Glomerular endothelial cell (primary cell): Measurements from ENCODE around the gene PAPOLA. TPM values are rescaled to one million over a fixed set of nuclear protein-coding genes. Genes with fewer than 3 reads are reported as not detected.
"Not testable (repeated sequence)": the region's sequence is repeated elsewhere in the genome, so short reads cannot be mapped to it uniquely, and the experiment has no call there.

Source experiments
- DNase-seq: peaks from one replicate; pipeline ENCODE4 v3.0.0-alpha.2; 2011; ENCODE audit warnings: low read depth, low spot score; ENCODE audit errors: extremely low read depth
- total RNA-seq: library from RNA; depleted of rRNA; stranded (reverse); fragments of >200 nt; gene quantifications from 2 replicates; pipeline ENCODE4 v1.2.3, GENCODE V29; 2015

Gene PAPOLA
- total RNA-seq, 1 donor from 2014 or later, result 127 TPM

DNA sequence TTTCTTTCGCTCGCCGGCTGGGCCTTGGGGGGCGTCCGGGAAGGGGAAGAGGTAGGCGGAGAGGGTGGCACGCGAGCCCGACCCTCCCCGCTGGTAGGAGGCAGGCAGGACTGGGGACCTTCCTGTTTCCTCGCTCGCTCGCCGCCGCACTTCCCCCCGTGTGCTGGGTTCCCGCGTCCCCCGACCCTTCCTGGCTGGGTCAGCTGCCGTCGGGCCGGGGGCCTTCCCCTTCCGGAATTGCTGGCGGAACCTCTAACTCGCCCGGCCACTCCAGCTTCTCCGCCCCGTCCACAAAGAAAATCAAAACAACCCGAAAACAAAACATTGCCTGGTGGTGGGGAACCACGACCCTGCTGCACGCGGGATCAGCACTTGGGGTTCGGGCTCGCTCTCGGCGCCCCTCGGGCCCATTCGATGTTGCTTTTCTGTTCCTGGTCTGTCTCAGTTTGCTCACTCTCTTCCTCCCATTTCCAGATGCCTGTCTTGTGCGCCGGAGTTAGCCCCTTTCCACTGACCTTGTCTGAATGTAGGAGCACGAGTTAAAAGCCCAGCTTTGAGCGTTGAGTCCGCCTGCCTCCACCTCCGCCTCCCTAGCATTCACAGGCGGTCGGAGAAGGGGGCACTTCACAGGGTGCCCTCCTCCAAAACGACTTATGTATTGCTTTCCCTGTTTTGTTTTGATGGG lies 581 bp downstream of the PAPOLA start:
- no peak for DNase-seq

DNA sequence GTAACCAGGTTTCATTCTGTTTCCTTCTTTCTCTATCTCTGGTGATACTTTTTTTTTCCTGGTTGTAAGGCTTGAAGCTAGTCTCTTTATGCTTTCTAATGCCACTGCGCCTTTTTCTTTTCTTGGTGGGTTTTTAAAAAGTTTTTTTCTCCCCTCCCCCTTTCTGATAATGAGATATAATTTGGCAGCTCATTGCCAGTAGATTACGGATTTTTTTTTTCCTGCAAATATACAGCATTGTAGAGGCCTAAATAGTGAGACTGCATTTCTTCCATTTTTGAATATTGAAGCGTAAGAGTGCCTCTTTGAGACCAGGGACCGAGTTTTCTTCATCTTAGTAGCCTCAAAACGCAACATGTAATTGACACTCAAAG lies 1.1 kb downstream of the PAPOLA start:
- DNase-seq, result no peak

DNA sequence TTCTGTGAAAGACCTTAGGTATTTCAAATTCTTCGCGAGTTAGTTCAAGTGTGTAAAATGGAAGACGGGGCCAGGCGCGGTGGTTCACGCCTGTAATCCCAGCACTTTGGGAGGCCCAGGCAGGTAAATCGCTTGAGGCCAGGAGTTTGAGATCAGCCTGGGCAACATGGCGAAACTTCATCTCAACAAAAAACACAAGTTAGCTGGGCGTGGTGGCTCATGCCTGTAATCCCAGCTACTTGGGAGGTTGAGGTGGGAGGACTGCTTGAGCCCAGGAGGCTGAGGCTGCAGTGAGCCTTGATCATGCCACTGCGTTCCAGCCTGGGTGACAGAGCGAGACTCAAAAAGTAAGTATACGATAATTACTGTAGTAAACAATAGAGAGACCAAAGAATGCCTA lies 2.2 kb downstream of the PAPOLA start:
- DNase-seq, result not testable (repeated sequence)

DNA sequence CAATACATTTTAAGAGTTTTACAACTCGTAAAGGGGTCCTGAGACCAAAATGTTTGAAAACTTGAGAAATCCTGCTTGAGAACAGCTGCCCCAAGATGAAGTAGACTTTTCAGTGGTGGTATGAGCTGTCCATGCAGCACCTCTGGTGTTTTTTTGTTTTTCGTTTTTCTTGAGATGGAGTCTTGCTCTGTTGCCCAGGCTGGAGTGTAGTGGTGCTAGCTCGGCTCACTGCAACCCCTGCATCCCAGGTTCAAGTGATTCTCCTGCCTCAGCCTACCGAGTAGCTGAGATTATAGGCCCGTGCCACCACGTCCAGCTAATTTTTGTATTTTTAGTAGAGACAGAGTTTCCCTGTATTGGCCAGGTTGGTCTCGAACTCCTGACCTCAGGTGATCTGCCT lies 5.5 kb downstream of the PAPOLA start:
- no peak for DNase-seq

DNA sequence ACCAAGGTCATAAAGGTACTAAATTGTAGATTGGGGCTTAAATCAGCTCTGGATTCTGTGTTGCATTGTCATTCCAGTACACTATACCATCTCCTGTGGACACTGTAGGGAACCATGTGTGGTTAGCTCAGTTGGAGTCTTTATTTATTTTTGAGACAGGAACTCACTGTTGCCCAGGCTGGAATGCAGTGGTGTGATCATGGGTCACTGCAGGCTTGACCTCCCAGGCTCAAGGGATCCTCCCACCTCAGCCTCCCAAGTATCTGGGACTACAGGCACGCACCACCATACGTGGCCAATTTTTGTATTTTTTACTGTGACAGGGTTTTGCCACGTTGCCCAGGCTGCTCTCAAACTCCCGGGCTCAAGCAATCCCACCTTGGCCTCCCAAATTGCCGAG lies 6.7 kb downstream of the PAPOLA start:
- DNase-seq, result no peak

DNA sequence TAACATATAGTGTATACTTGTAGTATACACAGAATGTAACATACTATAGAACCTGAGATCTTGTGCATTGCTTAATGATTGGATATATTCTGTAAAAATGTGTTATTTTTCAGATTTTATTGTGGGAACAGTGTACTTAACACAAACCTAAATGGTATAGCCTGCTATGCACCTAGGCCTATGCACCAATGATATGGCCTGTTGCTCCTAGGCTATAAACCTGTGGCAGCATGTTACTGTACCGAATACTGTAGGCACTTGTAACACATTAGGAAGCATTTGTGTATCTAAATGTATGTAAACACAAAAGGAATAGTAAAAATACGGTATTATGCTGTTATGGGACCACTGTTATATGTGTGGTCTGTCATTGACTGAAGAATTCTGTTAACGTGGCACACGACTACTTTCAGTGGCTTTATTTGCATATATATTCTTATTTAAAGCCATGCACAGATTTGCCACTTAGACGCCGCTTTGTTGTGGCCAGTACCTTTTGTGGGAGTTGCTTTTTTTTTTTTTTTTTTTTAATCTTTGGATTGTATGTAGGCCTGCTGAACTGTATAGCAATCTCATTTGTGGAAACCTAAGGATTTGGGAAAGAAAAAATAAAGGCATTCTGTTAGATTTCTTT lies 7.4 kb downstream of the PAPOLA start:
- no peak for DNase-seq

DNA sequence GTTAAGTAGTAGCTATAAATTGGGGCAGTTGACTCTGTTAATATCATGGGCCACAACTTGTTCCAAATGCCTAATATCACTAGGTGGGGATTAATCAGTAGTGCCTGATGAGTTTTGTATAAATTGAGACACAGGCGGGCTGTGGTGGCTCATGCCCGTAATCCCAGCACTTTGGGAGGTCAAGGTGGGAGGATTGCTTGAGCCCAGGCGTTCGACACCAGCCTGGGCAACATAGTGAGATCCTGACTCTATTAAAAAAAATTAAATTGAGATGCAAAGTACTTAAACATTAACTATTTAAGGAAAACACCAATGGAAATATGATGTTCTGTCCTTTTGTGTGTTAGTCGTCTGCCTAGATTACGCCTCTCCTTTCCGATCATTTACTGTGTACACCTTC lies 9.0 kb downstream of the PAPOLA start:
- no peak for DNase-seq

DNA sequence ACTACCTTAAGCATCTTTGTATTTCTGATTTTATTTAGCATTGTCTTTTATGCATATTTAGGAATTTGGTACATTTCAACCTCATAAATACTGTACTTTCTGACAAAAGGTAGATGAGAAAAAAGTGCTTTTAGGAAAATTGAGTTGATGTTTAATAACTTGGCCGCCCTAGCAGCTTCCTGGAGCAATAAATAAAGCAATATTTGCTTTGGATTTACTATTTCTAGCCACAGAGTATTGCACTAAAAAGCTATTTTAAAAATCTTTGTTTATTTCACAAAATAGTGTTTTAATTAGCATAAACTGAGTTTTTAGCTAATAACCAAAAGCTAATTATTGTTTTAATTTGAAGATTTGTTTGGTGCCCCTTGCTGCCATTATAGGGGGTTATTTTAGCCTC lies 9.5 kb downstream of the PAPOLA start:
- no peak for DNase-seq

DNA sequence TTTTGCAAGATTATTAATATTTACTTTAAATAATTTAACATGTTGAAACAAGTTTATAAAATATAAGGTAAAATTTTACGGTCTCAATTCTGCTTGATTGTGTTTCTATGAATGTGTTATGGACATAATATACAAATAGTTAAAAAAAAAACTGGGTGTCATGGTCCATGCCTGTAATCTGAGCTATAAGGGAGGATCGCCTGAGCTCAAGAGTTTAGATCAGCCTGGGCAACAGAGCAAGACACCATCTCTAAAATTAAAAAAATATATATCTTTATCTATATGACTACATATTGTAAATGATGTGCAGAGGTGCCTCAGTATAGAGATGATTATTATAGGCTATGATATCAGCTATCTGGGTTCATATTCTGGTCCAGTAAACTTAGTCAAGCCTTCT lies 9.9 kb downstream of the PAPOLA start:
- DNase-seq, result no peak

DNA sequence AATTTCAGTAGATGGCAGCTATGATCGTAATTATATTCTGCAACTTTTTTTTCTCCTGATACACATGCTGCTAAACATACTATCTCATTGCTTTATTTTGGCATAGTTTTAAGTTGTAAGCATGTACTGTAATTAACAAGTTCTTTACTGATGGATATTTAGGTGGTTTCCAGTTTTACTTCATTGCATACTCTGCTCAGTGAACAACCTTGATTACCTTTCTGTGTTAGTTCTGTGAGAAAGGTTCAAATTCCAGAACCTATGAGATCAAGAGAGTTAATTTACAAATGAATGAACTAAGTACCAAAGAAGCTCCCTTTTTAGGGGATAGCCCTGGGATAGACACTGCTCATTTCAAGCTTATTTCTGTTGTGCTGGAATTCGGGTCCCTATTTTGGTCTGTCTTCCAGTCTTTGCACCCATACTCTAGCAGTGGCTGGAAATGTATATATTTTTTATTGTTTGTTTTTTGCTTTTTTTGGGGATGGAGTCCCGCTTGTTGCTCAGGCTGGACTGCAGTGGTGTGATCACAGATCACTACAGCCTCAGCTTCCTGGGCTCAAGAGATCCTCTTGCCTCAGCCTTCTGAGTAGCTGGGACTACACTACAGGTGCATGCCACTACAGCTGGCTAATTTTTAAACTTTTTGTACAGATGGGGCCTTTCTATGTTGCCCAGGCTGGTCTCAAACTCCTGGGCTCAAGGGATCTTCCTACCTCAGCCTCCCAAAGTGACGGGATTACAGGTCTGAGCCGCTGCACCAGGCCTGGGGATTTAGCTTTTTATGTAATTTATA lies 10.6 kb downstream of the PAPOLA start:
- no peak for DNase-seq

DNA sequence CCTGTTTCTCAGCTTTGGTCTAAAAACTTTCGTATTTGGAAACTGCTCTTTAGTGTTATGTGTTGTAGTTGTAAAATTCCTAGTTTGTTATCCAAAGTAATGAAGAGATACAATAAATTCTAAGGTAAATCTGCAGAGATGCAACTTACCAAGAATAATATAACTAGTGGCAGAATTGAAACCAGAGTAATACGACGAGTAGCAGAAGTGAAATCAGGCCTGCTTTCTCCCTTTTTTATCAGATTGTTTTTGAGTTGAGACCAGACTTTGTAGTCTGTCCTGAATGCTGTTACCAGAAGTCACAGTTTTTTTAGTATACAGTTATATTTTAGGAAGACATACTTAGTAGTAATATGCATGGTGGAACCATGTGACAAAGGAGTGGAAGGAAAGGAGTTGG lies 12.5 kb downstream of the PAPOLA start:
- no peak for DNase-seq

DNA sequence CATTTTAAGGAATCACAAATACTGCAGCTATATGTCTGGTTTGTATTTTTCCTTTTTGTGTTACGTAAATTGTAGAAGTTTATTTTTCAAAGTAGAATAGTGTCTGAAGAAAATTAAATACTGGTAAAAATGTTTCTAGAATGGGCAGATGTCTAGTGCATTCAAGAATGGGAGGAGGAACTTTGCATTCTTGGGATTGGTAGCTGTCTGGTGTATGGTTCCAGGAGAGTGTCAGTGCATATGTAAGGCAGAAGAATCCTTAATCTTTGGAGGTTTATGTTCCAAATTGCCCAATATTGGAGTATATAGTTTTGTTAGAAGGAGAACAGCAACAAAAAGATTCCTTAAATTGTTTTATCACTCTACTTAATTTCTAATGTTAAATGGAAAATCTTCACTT lies 13.5 kb downstream of the PAPOLA start:
- no peak for DNase-seq

DNA sequence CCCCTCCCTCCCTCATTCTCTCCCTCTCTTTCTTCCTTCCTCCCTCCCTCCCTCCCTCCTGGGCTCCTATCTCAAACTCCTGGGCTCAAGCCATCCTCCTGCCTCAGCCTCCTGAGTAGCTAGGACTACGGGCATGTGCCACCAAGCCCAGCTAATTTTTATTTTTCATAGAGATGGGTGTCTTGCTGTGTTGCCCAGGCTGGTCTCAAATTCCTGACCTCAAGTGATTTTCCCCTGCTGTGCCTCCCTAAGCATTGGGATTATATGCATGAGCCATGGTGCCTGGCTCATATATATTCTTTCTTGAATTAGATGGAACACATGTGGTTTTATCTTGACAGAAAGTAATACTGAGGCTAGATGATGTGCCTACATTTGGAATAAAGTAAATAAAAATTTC lies 14.2 kb downstream of the PAPOLA start:
- no peak for DNase-seq

DNA sequence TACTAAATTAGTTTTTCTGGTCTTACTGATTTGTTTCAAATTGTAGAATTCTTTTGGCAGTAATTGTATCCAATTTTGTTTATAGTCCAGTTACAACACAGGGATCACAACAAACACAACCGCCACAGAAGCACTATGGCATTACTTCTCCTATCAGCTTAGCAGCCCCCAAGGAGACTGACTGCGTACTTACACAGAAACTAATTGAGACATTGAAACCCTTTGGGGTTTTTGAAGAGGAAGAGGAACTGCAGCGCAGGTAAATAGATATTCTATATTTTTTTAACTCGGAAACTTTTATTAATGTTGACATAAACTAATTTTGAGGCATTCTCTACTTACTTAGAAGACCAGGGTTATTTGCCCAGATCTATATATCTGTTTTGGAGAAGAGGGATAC lies 17.8 kb downstream of the PAPOLA start:
- DNase-seq, result no peak

DNA sequence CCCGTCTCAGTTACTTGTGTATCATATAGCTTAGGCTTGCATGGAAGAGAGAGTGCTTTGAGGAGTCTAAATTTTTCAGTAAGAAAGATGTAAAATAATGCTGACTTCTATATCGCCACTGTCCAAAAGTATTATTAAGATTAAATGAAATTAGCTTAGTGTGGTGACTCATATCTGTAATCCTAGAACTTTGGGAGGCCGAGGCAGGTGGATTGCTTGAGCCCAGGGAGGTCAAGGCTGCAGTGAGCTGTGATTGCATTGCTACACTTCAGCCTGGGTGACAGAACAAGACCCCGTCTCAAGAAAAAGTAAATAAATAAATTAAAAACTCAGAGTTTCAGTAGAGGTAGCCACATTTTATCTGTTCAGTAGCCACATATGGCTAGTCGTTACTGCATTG lies 23.3 kb downstream of the PAPOLA start:
- no peak for DNase-seq

DNA sequence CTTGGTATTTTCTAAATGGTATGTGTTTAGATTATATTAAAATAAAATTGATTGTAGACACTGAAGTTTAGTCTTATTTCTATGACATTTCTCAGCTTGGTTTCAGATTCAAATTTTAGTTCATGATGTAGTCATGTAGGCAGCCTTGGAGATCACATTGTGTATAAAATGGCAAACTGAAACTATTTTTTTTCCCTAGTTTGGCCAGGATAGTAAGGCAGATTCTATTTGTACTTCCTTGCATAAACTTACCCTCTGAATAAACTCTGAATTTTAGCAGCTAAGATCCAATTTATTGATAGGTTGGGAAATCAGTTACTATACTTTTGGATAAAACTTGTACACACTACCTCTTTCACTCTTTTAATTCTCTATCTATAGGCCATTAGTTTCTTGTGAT lies 30.4 kb downstream of the PAPOLA start:
- no peak for DNase-seq

DNA sequence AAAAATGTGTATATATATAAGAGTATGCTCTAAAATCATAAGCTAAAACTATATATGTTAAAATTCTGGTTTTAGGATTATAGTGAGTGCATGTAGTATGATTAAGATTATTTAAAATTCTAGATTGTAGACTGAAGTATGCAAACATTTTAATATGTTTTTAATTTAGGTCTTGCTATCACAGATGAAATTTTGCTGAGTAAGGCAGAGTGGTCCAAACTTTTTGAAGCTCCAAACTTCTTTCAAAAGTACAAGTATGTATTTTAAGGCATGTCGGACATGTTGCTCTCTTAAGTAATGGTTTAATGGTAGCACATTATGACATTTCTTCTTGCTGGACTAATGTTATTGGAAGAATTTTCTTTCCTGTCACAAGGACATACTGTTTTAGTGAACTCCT lies 34.6 kb downstream of the PAPOLA start:
- no peak for DNase-seq

DNA sequence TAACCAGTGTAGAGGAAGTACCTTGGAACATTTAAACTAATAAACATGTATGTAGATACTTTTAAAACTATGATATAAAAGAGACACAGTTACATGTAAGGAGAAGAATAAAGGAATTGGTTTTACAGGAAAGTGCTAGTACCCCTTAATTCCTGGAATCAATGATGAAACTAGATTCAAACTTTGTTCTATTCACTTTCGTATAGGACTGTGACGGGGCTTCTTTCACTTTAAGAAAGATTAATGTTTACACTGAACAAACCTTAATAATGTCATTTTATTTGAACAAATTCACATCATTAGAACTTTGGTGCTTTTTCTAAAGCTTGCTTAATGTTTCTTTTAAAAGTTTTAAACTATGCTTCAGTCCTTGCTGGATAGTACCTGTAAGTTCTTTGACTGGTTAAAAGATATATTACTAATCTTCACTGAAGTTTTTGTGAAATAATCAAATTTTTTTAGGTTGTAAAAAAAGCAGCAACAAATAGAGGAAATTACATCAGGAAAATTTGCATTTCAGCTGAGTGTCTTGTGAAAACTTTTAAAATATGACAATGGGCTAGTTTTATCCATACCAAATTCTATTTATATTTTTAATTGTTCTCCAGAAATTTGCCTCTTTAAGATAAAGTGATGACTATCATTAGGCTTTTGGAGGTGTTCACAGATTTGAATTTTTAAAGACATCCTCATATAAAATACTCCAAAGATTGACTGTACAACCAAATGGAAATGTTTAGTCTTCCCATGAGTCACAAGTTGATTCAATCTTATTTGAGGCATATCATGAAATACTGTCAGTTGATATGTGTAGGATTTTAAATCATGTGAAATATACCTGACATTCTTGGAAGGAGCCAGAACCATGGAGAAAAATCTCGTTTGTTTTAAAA lies 36.2 kb downstream of the PAPOLA start:
- DNase-seq, result no peak

DNA sequence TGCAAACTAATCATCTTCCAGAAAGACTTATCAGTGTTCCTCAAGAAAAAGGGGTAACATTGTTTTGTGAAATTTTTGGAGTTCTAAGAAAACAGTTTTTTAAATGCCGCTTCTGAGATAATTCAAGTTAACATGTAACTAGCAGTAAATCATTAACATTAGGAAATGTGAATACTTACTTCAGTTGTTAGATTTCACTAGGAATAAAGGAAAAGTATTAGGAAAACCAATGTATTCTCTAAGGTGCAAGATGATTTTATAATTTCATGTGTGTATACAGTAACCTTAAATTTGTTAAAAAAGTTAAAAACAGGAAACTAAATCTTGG lies 36.8 kb downstream of the PAPOLA start:
- DNase-seq, result no peak

DNA sequence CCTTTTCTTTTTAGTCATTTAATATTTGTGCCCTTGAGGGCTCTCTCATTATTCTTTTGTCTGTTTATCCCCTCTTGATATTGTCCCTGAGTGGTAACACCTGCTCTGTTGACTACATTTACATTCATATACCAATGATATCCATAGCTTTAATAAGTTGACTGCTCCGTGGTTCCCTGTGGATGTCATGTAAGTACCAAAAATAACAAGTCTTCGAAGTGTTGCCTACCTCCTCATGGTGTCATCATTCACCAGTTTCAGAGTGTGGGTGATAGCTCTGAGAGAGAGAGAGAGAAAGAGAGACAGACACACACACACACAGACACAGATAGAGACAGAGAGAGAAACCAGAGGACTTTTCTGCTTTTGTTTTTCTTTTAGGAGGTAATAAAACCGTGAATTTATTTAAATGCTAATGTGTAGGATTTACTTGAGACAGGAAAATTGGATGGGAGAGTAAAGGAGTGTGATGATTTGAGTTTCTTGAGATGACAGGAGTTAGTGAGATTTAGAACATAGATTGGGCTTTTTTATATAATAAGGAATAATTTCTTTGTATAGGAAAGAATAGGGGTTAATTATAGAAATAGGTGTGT lies 52.2 kb downstream of the PAPOLA start:
- DNase-seq, result no peak

DNA sequence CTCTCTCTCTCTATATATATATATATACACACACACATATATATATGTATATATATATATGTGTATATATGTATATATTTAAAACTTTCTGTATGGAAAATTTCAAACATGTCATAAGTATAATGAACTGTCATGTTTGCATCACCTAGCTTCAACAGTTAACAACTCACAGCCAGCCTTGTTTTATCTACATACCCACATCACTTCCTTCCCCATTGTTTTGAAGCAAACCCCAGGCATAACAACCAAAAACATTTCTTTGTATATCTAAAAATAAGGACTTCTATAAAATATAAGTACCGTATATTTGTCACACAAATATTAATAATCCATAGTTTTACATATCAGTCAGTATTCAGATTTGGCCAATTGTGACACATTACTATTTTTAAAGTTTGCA lies 57.4 kb downstream of the PAPOLA start:
- peak; percentile 27 for DNase-seq
